Measurements from ENCODE around the gene HOXA13. TPM values are rescaled to one million over a fixed set of nuclear protein-coding genes. Genes with fewer than 3 reads are reported as not detected.

Gene HOXA13
- total RNA-seq, 1 experiment from 2014 or later: 0.35 TPM

DNA sequence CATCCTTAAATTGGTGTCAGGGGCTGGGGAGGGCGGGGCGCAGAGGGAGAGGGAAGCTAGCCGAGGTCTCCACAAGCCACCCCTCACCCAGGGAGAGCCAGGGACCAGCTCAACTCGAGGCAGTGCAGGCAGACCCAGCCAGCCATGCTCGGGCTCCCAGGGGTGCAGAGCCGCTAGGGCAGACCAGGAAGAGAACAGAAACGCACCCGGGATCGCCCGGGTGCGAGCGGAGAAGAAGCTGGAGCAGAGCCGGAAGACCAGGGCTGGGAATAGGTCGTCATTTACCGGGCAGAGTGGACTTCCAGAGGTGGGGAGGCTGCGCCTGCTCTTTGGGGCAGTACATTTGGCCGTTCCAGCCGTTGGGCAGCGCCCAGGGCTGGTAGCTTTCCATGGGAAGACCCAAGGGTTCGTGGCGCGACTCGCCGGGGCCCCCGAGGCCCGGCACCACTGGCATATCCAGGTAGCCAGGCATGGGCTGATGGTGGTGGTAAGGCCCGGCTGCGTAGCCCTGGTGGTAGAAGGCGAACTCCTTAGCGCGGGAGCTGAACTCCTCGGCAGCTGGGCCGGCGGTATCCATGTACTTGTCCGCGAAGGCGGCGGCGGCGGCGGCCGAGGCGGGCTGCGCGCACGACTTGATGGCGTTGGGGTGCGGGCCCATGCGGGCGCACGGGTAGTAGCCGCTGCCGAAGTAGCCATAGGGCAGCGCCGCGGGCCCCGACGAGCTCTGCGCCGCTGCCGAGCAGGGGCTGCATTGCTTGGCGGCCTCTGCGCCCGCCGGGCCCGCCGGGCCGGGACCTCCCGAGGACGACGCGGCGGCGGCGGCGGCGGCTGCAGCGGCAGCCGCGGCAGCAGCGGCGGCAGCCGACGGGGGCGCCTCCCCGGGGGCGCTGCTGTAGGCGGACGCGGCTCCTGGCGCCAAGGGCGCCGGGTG, 755 bp downstream of the HOXA13 start:
- H4K20me1 ChIP-seq (ENCODE audit: insufficient read depth): no peaks in the 10 kb centered on the region
- CTCF ChIA-PET: interaction anchor here (0.6 to 1.7 kb wide), 12 partner anchors 14 to 895 kb away, joined by 3 to 11 read pairs (median 4); partner anchors contain the start of gene HOXA11
- peak overlapping the region; percentile 35; the same call in 1 of the 2 replicates for H3K4me3 ChIP-seq
- H3K27me3 ChIP-seq (ENCODE audit: insufficient read depth, low read depth): peaks cover 15% of the 10 kb centered on the region; the same call in 1 of the 2 replicates
- H3F3A ChIP-seq (ENCODE audit: insufficient read depth, low read depth): peaks cover 19% of the 10 kb centered on the region; the same call in 1 of the 2 replicates
- TF ChIP-seq CTCF (conservative IDR thresholded peaks at IDR 0.05): no peak
- no peak for TF ChIP-seq EZH2 (IDR thresholded peaks at IDR 0.05; ENCODE audit: low read depth)
- no peak overlapping the region for H3K27ac ChIP-seq
- H3K36me3 ChIP-seq (ENCODE audit: low read depth): no peaks in the 10 kb centered on the region
- DNase-seq: peak in 1 of 2 experiments; percentile 19
- no peaks in the 10 kb centered on the region for H3K4me1 ChIP-seq (replicated peaks; ENCODE audit: insufficient read depth)
- H3K79me2 ChIP-seq (ENCODE audit: low read depth): no peaks in the 10 kb centered on the region
- H3K4me2 ChIP-seq: peak overlapping the region; percentile 53
- no peaks in the 10 kb centered on the region for H3K9me3 ChIP-seq (ENCODE audit: insufficient read depth, low read depth)
- H3K9me2 ChIP-seq (ENCODE audit: insufficient read depth): no peaks in the 10 kb centered on the region
- no peak overlapping the region; the same call in 1 of the 2 replicates for H2AFZ ChIP-seq
- POLR2A ChIA-PET (ENCODE audit: unreplicated experiment): interaction anchor here (0.6 kb wide), 2 partner anchors 384 to 899 kb away, joined by 3 read pairs; no protein-coding TSS in a partner anchor
- intact Hi-C loops (cut with micrococcal nuclease; ENCODE audit: unreplicated experiment): loop anchor here (5.0 to 10.0 kb wide), 3 partner anchors 546 to 1656 kb away; partner anchors contain the start of gene TAX1BP1
- BruUV-seq (replicated peaks): no TSS peak

DNA sequence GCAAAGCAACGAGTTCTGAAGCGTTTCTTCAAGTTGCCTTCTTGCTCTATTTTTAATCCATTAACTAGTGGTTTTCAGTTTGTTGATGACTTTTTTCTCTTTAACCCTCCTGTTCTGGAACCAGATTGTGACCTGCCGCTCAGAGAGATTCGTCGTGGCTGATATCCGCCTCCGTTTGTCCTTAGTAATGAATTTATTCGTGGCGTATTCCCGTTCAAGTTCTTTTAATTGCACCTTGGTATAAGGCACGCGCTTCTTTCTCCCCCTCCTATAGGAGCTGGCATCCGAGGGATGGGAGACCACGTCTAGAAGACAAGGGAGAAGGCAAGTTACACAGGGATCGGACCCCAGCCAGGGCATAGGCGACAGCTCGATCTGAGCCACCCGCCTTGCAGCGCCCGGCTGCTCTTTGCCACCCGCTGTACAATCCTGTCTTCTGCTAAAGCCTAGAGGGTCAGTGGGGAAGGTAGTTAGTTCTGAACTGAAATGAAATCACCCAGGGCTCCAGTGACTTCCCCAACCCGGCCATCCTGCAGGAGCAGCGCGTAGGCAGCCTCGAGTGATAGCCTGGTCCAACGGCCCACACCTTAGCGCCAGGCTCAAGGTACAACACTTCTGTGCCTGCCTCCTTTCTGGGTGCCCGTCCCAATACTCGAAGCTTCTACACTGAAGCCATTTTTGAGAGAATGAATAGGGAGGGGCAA, 1.6 kb downstream of the HOXA13 start:
- Histone ChIP-seq H4K20me1 (ENCODE audit: insufficient read depth) (no peaks in the 10 kb centered on the region), H3K4me2 (no peak overlapping the region), H3K79me2 (ENCODE audit: low read depth) (no peaks in the 10 kb centered on the region), H2AFZ (no peak overlapping the region), H3K9me2 (ENCODE audit: insufficient read depth) (no peaks in the 10 kb centered on the region), H3K4me1 (replicated peaks; ENCODE audit: insufficient read depth) (no peaks in the 10 kb centered on the region), H3K27ac (no peak overlapping the region), H3F3A (ENCODE audit: insufficient read depth, low read depth) (peaks cover 19% of the 10 kb centered on the region; the same call in 1 of the 2 replicates), H3K36me3 (ENCODE audit: low read depth) (no peaks in the 10 kb centered on the region), H3K9me3 (ENCODE audit: insufficient read depth, low read depth) (no peaks in the 10 kb centered on the region), H3K27me3 (ENCODE audit: insufficient read depth, low read depth) (peaks cover 13% of the 10 kb centered on the region; the same call in 1 of the 2 replicates), H3K4me3 (no peak overlapping the region)
- BruUV-seq (replicated peaks): no TSS peak
- ChIA-PET CTCF (interaction anchor here (0.6 to 1.1 kb wide), 6 partner anchors 13 to 882 kb away, joined by 3 to 11 read pairs (median 4); partner anchors contain the start of gene HOXA11), POLR2A (ENCODE audit: unreplicated experiment) (interaction anchor here (0.6 kb wide), 1 partner anchor 900 kb away, joined by 3 read pairs; no protein-coding TSS in a partner anchor)
- TF ChIP-seq EZH2 (IDR thresholded peaks at IDR 0.05; ENCODE audit: low read depth): no peak
- no peak for TF ChIP-seq CTCF (conservative IDR thresholded peaks at IDR 0.05)
- no peak for DNase-seq
- intact Hi-C loops (cut with micrococcal nuclease; ENCODE audit: unreplicated experiment): loop anchor here (5.0 to 10.0 kb wide), 3 partner anchors 547 to 1657 kb away; partner anchors contain the start of gene TAX1BP1
